Kidney (tissue), 14 donors: ENCODE results near the gene TMEM116. TPM values are rescaled to one million over a fixed set of nuclear protein-coding genes. Genes with fewer than 3 reads are reported as not detected.

Source experiments
- DNase-seq, 5 donors: peaks; one replicate each; pipeline ENCODE4 v3.0.0-alpha.2; 2013 to 2020
- FAIRE-seq: peaks from 2 replicates; lab custom pipeline; 2012; peaks lifted over from hg19 to GRCh38; lab: Jason Lieb, UNC
- H3K27ac ChIP-seq, 2 donors: one replicate each; pipeline ENCODE4 v1.7.0; 2013; ENCODE audit warnings: low read depth in 2 of 2, low read length in 2 of 2, inconsistent platforms in 1 of 2
- H3K27me3 ChIP-seq: one replicate; pipeline ENCODE4 v1.7.1; 2013; ENCODE audit warnings: low read length, inconsistent platforms; ENCODE audit not compliant: control insufficient read depth, insufficient read depth
- H3K36me3 ChIP-seq, 3 donors: one replicate each; pipeline versions ENCODE4 v1.7.0 to v1.7.1; 2013; ENCODE audit warnings: low read length in 3 of 3, control low read depth in 1 of 3, inconsistent platforms in 1 of 3; ENCODE audit not compliant: insufficient read depth in 3 of 3, control insufficient read depth in 2 of 3
- H3K4me1 ChIP-seq, 3 donors: one replicate each; pipeline versions ENCODE4 v1.7.0 to v1.7.1; 2013; ENCODE audit warnings: low read length in 3 of 3, inconsistent platforms in 1 of 3, low read depth in 1 of 3; ENCODE audit not compliant: control insufficient read depth in 2 of 3, insufficient read depth in 2 of 3
- H3K4me3 ChIP-seq, 3 donors: one replicate each; pipeline versions ENCODE4 v1.7.0 to v1.8.1; 2013; ENCODE audit warnings: low read length in 3 of 3, control low read depth in 1 of 3, inconsistent platforms in 1 of 3
- H3K9ac ChIP-seq, 3 donors: one replicate each; pipeline versions ENCODE4 v1.7.0 to v1.7.1; 2013; ENCODE audit warnings: low read length in 3 of 3, control low read depth in 1 of 3, inconsistent platforms in 1 of 3
- H3K9me3 ChIP-seq, 3 donors: one replicate each; pipeline versions ENCODE4 v1.7.0 to v1.7.1; 2013; ENCODE audit warnings: low read length in 3 of 3, control low read depth in 1 of 3, inconsistent platforms in 1 of 3; ENCODE audit not compliant: control insufficient read depth in 2 of 3, insufficient read depth in 1 of 3
- intact Hi-C: fragments of 100-400 bp; cut with DNase I; formaldehyde crosslinking; loops from one replicate; pipeline ENCODE4 v1.11.1; 2022
- polyA plus RNA-seq: library from polyadenylated mRNA; stranded (reverse); fragments of 350-450 nt; fragmentation: Illumina TruSeq; extraction: RNeasy Lipid Tissue Mini Kit (QIAGEN cat#74804); gene quantifications from one replicate; pipeline ENCODE4 v1.2.3, GENCODE V29; 2014; ENCODE audit warnings: low read depth, low replicate concordance; ENCODE audit not compliant: insufficient read depth
- total RNA-seq: library from RNA; stranded (reverse); fragmentation: NEBNext Ultra II Directional; extraction: Animal tissue kit (Norgen Biotek cat#: 25700); gene quantifications from one replicate; pipeline ENCODE4 v1.2.1, GENCODE V29; 2021
- TF ChIP-seq, protein P1 (sequence below): IDR thresholded peaks from 3 replicates; pipeline ENCODE4 v1.5.1; 2012; ENCODE audit warnings: mild to moderate bottlenecking, moderate library complexity, borderline replicate concordance; ENCODE audit not compliant: insufficient read depth; ENCODE audit errors: extremely low read depth
- donor health status: control.
- donor health status: control.
- donor health status: control.
- donor health status: control.
- donor health status: control.
- donor health status: DM: yes; HTN: yes; CAD: no.
- donor health status: Normal renal cell carcinoma (clear cell type).

TMEM116 gene
- total and polyA plus RNA-seq, 2 donors from 2014 or later, result 20.2 to 59.7 TPM

DNA sequence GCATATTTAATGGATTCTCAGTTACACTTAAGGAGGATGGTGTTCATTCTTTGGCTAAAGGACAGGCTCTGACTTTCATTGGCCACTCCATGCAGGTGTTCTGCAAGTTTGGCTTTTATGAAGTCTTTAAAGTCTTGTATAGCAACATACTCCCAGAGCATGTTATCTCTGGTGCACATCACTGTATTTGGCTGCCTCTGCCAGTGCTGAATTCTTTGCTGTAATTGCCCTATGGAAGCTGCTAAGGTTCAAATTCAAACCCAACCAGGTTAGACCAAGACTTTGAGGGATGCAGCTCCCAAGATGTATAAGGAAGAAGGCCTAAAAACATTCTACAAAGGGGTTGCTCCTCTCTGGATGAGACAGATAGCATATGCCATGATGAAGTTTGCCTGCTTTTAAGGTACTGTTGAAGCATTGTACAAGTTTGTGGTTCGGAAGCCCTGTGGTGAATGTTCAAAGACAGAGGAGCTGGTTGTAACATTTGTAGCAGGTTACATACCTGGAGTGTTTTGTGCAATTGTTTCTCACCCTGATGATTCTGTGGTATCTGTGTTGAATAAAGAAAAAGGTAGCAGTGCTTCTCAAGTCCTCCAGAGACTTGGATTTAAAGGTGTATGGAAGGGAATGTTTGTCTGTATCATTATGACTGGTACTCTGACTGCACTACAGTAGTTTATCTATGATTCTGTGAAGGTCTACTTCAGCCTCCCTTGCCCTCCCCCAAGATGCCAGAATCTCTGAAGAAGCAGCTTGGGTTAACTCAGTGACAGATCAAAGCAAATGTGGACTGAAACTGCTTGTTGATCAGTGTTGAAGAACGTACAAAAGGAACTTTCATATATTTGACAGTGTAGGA lies 19.4 kb downstream of the TMEM116 start:
- TF ChIP-seq, protein P1, sequence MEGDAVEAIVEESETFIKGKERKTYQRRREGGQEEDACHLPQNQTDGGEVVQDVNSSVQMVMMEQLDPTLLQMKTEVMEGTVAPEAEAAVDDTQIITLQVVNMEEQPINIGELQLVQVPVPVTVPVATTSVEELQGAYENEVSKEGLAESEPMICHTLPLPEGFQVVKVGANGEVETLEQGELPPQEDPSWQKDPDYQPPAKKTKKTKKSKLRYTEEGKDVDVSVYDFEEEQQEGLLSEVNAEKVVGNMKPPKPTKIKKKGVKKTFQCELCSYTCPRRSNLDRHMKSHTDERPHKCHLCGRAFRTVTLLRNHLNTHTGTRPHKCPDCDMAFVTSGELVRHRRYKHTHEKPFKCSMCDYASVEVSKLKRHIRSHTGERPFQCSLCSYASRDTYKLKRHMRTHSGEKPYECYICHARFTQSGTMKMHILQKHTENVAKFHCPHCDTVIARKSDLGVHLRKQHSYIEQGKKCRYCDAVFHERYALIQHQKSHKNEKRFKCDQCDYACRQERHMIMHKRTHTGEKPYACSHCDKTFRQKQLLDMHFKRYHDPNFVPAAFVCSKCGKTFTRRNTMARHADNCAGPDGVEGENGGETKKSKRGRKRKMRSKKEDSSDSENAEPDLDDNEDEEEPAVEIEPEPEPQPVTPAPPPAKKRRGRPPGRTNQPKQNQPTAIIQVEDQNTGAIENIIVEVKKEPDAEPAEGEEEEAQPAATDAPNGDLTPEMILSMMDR, result no peak
- Histone ChIP-seq H3K36me3 (no peaks in the 10 kb centered on the region), H3K4me3 (no peak overlapping the region), H3K4me1 (peaks cover 0 to 3% (median 0%) of the 10 kb centered on the region in 3 donors), H3K9ac (no peak overlapping the region), H3K27ac (no peak overlapping the region), H3K27me3 (no peaks in the 10 kb centered on the region), H3K9me3 (no peaks in the 10 kb centered on the region)
- no peak for FAIRE-seq
- intact Hi-C loops, result no loop called here
- DNase-seq, result no peak

DNA sequence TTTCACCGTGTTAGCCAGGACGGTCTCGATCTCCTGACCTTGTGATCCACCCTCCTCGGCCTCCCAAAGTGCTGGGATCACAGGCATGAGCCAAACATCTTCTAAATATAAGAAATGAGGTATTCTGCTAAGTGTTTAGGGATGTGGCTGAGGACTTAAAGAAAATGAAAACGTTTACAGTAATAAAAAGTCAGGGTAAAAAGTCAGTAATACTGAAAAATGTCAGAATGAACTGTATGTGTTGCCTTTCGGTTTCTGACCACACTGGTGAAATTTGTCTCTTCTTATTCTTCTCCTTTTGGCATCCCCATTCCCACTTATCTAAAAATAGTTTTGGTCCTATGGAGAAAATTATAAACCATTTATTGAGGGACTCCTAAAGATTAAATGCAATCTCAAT lies 20.5 kb downstream of the TMEM116 start:
- TF ChIP-seq, protein P1, result no peak
- Histone ChIP-seq H3K36me3 (no peaks in the 10 kb centered on the region), H3K27me3 (no peaks in the 10 kb centered on the region), H3K9ac (no peak overlapping the region), H3K4me3 (no peak overlapping the region), H3K9me3 (no peaks in the 10 kb centered on the region), H3K4me1 (peaks cover 0 to 3% (median 0%) of the 10 kb centered on the region in 3 donors), H3K27ac (no peak overlapping the region)
- intact Hi-C loops, result no loop called here
- FAIRE-seq (no peak), DNase-seq (no peak)

DNA sequence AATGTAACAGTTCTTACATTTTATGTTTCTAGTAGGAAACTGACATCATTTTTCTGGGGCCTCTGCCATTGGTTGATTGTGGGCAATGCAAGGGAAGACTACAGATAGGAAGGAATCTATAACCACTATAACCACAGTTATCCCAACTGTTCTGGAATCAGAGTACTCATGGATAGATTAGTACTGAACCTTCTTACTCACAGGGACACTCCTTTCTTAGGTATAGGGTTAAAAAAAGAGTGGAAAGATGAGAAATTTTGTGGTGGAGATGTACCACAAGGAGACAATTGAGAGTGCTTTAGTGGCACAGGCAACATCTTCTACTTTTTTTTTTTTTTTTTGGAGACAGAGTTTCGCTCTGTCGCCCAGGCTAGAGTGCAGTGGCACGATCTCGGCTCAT lies 21.0 kb downstream of the TMEM116 start:
- Histone ChIP-seq H3K9me3 (no peaks in the 10 kb centered on the region), H3K27ac (no peak overlapping the region), H3K4me1 (peaks cover 0 to 3% (median 0%) of the 10 kb centered on the region in 3 donors), H3K27me3 (no peaks in the 10 kb centered on the region), H3K9ac (no peak overlapping the region), H3K36me3 (no peaks in the 10 kb centered on the region), H3K4me3 (no peak overlapping the region)
- FAIRE-seq, result no peak
- TF ChIP-seq, protein P1, result no peak
- DNase-seq, result no peak
- intact Hi-C loops, result no loop called here
